ENCODE results near the gene CALN1.

DNA sequence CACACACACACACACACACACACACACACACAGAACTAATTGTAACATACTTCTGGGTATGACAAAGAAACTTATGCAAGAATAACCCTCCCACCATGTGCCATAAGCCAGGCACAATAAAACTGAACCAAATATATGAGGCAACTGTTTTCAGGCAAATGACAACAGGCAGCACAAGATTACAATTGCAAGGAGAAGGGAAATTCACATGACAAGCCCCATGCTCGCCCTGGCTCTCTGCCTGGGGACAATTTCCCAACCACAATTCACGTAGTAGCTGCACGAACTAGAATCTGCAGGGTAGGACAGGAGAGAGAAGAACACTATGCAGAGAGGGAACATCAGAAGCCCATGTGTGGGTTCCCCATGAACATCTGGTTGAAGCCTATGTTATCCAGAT, 143.3 kb downstream of the CALN1 start:
- TF ChIP-seq, protein P1, sequence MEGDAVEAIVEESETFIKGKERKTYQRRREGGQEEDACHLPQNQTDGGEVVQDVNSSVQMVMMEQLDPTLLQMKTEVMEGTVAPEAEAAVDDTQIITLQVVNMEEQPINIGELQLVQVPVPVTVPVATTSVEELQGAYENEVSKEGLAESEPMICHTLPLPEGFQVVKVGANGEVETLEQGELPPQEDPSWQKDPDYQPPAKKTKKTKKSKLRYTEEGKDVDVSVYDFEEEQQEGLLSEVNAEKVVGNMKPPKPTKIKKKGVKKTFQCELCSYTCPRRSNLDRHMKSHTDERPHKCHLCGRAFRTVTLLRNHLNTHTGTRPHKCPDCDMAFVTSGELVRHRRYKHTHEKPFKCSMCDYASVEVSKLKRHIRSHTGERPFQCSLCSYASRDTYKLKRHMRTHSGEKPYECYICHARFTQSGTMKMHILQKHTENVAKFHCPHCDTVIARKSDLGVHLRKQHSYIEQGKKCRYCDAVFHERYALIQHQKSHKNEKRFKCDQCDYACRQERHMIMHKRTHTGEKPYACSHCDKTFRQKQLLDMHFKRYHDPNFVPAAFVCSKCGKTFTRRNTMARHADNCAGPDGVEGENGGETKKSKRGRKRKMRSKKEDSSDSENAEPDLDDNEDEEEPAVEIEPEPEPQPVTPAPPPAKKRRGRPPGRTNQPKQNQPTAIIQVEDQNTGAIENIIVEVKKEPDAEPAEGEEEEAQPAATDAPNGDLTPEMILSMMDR (IDR thresholded peaks at IDR 0.05; ENCODE audit: low read length), result no peak
- TF ChIP-seq EZH2 (IDR thresholded peaks at IDR 0.05; ENCODE audit: borderline replicate concordance, low read length), result no peak
